CD4-positive, alpha-beta T cell treated with Interleukin-4 for 1 hour (primary cell): ENCODE data around the gene NR4A3.
"Not testable (repeated sequence)": the region's sequence is repeated elsewhere in the genome, so short reads cannot be mapped to it uniquely, and the experiment has no call there.

Experiments used
- DNase-seq, 2 donors: peaks; one replicate each; pipeline ENCODE4 v3.0.0-alpha.2; 2020 to 2022

Gene NR4A3

GRCh38 chr9:99821396-99822108 is at the start of gene NR4A3:
NR4A3 (plus strand) TSS chr9:99821885; CDS start chr9:99828043, 6,158 bp downstream.
- peak; percentile 93 to 96 for DNase-seq

DNA sequence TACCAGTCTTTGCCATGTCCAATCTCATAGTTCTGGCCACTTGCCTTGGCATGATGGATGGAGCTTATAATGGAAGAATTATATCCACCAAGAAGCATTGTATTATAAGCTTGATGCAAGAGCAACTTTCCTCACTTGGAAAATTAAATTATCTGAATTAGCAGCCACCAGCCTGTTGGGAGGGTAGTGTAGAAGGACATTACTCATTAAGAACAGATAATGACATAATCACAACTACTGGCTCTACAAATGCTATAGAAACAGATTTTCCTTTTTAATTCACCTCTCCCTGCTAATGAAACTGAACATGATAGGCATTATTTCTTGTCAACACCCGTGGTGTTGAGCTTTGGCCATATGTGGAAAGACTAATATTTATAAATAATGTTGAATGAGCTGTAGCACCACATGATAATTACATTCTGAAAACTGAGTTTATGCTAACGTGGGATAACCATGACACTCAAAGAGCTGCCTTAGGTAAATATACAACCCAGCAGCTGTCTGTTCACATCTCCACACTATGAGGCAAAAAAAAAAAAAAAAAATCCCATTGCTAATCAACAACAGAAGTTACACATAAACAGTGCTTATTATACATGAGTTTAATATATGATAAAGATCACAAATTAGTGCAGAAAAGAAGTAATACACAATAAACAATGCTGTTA is 48.1 kb upstream of the NR4A3 start:
- no peak for DNase-seq

DNA sequence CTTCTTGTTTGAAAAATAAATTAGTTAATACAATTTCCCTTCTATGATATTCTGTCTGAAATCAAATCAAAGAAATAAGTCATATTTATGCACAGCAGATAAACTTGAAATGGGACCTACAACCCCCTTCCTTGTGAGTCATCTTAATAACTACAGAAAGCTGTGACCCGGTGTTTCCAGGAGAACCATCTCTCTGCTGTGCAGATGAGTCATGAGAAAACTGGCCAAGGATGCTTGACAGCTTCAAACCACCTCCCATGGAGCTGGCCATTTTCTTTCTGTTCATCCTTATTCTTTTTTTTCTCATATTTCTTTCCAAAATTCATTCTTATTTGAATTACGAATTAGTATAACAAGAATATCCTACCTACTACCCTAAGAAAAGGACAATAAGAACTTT is 43.4 kb upstream of the NR4A3 start:
- no peak for DNase-seq

DNA sequence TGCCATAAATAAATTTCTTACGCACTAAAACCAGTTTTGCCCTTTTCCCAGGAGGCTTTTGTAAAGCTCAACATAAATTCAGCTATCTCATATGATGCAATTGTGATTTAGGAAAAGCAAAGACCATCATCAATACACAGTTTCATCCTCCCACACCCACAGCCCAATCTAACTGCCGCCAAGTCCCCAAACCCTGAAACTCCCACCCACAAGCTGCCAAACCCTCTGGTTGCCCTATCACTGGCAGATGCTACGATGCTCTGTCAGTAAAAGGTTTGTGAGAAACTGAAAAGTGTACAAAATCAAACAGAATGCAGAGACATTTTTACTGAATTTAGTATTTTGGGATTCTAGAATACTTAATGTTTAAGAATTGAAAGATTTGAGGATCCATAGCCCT is 42.8 kb upstream of the NR4A3 start:
- no peak for DNase-seq

DNA sequence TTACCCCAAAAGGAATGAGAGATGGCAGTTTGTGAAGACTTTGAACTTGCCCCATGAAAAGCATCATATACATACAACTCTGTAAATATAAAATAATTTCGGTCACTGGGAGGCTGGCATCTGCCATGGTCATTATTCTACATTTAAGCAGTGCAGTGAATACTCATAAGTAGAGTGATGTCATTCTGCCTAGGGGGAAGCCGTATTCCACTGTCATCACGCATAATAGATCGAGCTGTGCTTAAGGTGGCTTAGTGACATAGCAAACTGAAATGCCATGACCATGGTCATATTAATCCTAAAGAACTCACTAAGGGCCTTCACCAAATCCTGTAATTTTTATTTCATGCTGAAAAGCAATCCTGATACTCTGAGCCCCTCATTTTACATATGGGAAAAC is 42.4 kb upstream of the NR4A3 start:
- no peak for DNase-seq

GRCh38 chr9:99782349-99782748 is 39.3 kb upstream of the NR4A3 start:
- not testable (repeated sequence) for DNase-seq

GRCh38 chr9:99782962-99783718 is 38.5 kb upstream of the NR4A3 start:
- DNase-seq: peak in 1 of 2 donors; percentile 17

- no peak for DNase-seq
Measured at GRCh38 chr9:99783799-99784198, 37.9 kb upstream of the NR4A3 start.

DNA sequence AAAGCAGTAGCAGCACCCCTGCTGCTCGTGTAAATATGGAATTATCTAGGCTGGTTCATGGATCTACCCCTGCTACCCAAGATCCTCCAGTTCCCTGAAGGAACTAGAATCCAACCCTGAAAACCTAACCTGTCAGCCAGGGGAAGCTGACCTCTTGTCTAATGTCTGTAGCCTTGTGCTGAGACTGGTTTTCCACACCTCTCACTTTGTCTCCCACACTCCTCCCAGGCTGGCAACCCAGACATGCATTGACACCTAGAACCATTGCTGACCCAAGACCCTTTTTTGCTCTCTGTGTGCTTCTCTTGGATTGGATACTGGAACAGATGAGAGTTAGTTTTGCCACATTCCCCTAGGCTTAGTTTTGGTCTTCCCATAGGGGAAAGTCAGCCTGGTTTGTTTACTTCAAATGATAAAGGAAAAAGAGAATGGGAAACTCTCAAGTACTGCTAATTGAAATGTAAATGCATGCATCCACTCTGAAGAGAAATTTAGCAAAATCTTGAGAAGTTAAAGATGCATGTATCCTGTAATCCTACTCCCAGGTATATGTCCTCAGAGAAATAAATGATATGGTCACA is 36.6 kb upstream of the NR4A3 start:
- no peak for DNase-seq

- no peak for DNase-seq
Measured at GRCh38 chr9:99787556-99787955, 34.1 kb upstream of the NR4A3 start.

GRCh38 chr9:99793528-99793927 is 28.2 kb upstream of the NR4A3 start:
- DNase-seq: no peak

- DNase-seq: no peak
Measured at GRCh38 chr9:99796231-99796630, 25.5 kb upstream of the NR4A3 start.

DNA sequence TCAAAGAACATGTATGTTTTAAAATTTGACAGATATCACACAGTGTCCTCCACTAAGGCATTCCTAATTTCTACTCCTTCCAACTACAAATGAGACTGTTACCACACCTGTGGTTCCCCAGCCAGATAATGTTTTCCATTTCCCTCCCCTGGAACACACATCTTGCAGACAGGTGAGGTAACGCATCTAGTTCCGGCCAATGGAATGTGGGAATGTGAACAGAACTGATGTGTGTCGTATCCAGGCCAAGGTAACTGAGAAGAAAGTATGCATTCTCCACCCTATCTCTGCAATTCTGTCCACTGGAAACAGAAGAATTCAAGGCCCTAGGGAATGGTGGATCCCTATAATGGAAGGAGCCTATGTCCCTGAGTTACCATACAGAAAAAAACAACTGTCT is 19.9 kb upstream of the NR4A3 start:
- DNase-seq: no peak

- DNase-seq: no peak
Measured at GRCh38 chr9:99803694-99804093, 18.0 kb upstream of the NR4A3 start.

- DNase-seq: peak; percentile 76 to 82
Measured at GRCh38 chr9:99807276-99807852, 14.3 kb upstream of the NR4A3 start.

DNA sequence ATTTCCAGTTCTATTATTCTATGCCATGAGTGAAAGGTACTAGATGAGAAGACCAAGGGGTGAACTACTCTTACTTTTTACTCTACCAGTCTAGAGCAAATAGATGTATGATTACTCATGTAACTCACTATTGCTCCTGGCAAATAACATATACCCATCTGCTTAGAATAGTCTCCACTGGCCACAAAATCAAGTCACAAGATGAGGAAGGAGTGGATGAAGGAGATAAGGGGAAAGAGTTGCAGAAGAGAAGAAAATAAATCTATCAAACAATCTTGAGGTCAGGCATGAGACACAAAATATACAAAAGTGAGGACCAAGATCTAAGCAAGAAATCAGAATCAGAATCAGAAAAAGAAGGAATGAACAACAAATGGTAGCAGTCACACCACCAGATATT is 13.7 kb upstream of the NR4A3 start:
- no peak for DNase-seq

DNA sequence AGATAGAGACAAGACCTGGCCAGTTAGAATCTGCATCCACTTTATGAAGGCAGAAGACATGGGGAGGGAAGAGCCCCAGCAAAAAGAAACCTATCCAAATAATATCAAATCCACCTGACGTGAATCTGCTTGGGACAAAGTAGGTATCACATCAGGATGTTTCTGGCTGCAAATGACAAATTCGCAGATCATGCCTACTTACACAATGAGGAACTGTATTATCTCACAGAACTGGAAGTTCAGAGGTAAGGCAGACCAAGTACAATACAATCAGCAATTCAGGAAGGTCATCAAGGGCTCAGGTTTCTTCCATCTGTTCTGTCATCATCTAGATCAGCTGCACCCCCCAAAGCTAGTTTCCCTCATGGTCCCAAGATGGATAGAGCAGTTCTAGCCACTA is 13.2 kb upstream of the NR4A3 start:
- DNase-seq: no peak

GRCh38 chr9:99809586-99810319 is 11.9 kb upstream of the NR4A3 start:
- no peak for DNase-seq

- no peak for DNase-seq
Measured at GRCh38 chr9:99811172-99811571, 10.5 kb upstream of the NR4A3 start.

- no peak for DNase-seq
Measured at GRCh38 chr9:99811598-99812383, 9.9 kb upstream of the NR4A3 start.

GRCh38 chr9:99813739-99814138 is 7.9 kb upstream of the NR4A3 start:
- DNase-seq: no peak

- DNase-seq: no peak
Measured at GRCh38 chr9:99814359-99814758, 7.3 kb upstream of the NR4A3 start.
